ENCODE data around the gene CFAP210.

Gene CFAP210, protein sequence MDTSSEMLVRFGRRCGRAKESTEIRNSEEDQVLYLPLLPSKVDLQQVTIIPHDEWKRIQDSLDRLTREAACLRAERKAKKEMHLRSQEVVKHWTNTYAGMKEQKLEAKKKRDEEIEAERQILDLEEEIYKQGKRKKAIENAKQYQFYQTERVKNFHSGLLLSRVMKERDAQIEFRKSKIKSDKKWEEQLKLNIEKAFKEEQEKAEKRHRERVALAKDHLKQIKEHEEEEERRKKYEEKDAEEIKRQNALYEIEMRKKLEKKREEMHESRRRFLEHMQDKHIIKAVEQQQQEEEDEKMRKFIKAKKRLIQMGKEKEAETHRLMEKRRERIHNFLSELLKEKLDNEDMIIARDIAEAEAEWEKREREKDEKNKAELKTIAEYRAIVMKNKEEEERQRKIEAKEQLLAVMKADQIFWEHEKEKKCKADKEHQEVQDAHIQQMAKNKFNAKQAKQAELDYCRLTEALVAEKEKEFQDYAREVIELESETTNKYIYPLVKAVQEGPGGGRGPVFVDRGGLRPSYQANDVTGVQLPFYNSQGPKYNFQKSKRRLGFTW

DNA sequence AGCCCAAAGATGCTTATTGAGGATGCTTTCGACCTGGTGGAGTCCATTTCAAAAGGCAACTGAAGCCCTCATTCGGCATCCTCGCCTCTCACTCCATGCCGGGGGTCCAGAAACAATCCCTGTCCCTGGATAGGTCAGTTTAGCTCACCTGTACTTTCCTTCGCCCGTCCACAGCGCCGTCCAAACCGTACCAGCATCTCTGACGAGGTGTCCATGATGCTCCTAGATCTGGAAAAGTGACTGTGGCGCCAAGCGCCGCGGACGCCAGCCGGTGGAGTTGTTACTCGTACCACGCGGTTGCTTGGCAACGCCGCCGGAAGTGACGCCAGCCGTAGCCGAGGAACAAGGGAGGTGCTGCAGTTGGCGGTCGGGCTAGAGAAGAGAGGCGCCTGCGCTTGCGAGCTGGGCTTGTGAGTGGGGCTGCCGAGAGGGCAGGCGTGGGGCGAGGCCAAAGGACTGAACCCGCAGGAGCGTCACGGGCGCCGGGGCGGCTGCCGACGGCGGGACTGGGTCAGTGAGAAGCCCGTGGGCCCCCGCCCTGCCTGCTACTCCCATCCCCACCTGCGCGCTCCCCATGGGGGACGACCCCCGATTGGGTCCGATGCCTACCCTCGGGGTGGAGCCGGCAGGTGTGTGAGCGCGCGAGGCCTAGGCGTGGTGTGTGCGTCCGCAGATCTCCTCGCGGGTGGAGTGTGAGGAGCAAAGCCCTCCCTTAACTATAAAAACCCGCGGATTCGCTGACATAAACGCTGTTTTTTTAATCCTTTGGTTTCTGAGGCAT is at the start of gene CFAP210, which contains the start of gene PHOSPHO2:
Gene CFAP210 (minus strand): TSS at position 293 of the 781 bp plus-strand sequence. CDS start 78 bp downstream, at position 215.
Gene PHOSPHO2 (plus strand): TSS at position 357 of the 781 bp plus-strand sequence. CDS start 6,503 bp downstream, outside the sequence.
- peak; percentile 97 to 98 for DNase-seq (ENCODE audit: low read depth in 1 of 2, low spot score in 1 of 2)

DNA sequence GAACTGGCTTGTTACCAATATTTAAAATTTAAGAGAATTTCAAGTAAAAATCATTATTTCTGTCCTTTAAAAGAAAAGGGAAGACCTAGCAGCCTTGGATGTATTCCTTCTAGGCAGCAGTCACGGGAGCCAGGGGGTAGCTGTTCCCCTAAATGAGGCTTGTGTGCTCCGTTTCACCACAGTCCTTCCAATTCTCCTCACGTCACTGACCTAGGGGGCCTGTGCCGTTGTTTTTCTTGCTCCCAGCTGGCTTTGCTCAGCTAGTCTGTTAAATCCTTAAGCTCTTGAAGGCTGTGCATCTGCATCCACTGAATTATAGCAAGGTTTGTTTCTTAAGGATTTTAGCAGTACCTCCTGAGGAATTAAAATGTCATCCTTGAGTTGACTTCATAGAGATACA is 49.3 kb upstream of the CFAP210 start:
- no peak for DNase-seq (ENCODE audit: low read depth in 1 of 2, low spot score in 1 of 2)

DNA sequence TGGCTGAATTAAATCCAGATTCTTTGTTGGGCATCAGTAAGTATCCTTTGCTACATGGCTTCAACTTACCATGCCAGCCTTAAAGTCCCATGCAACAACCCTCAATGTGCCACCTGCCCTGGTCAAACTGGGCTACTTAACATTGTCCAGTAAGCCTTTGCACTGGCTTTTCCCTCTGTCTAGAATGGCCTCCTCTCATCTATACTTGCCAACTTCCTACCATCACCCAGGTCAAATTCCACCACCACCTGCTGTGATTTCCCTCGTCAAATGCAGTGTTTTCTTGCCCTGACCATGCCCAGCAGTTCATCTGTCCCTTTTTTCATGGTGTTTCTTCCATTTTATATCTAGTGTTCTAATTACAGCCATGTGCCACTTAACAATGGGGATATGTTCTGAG is 45.1 kb upstream of the CFAP210 start:
- no peak for DNase-seq (ENCODE audit: low read depth in 1 of 2, low spot score in 1 of 2)

DNA sequence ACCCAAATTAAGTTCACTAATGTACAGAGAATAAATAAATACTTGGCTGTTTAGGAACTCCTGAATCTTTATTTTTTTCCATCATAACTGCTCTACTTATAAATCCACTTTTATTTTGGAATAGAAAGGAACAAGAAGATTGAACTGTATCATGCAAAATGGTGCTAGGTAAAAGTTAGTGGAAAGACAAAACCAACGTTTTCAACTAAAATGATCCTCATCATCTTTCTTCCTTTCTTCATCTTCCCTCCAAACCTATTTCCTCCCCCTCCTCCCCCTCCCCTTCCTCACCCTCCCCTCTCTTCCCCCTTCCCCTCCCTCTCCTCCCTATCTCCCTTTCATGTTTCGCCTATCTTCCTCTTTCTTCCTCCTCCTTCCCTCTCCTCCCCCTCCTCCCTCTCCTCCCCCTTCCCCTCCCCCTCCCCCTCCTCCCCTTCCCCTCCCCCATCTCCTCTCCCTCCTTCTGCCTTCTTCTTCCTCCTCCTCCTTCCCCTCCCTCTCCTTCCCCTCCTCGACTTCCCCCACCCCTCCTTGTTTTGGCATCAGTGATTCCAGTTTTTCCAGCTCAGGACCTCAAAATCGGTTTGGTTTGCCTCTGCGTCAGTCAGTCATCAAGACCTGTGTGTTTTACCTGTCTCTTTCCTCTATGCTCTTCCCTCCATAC is 44.5 kb upstream of the CFAP210 start:
- no peak for DNase-seq (ENCODE audit: low read depth in 1 of 2, low spot score in 1 of 2)

DNA sequence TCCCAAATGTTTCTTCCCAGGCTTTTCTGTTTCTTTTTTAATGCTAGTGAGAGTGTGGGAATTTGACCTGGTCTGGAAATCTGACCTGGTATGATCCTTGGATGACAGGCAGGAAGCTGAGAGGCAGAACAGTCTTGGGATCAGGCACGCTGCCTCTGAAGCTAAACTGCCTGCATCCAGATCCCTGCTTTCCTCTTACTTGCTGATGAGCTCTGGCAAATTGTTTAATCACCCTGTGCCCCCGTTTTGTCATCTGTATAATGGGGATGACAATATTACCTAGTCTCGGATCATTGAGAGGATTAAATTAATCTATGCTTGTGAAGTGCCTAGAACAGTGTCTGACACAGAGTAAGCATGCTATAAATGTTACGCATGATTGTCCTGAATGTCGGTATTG is 42.7 kb upstream of the CFAP210 start:
- DNase-seq (ENCODE audit: low read depth in 1 of 2, low spot score in 1 of 2), result no peak

DNA sequence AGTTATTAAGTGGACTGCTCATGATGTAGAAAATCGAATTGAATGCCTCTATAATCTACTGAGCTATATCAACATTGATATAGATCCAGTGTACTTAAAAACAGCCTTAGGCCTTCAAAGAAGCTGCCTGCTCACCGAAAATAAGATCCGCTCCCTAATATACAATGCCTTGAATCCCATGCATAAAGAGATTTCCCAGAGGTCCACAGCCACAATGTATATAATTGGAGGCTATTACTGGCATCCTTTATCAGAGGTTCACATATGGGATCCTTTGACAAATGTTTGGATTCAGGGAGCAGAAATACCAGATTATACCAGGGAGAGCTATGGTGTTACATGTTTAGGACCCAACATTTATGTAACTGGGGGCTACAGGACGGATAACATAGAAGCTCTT is 41.4 kb upstream of the CFAP210 start:
- DNase-seq (ENCODE audit: low read depth in 1 of 2, low spot score in 1 of 2), result no peak

DNA sequence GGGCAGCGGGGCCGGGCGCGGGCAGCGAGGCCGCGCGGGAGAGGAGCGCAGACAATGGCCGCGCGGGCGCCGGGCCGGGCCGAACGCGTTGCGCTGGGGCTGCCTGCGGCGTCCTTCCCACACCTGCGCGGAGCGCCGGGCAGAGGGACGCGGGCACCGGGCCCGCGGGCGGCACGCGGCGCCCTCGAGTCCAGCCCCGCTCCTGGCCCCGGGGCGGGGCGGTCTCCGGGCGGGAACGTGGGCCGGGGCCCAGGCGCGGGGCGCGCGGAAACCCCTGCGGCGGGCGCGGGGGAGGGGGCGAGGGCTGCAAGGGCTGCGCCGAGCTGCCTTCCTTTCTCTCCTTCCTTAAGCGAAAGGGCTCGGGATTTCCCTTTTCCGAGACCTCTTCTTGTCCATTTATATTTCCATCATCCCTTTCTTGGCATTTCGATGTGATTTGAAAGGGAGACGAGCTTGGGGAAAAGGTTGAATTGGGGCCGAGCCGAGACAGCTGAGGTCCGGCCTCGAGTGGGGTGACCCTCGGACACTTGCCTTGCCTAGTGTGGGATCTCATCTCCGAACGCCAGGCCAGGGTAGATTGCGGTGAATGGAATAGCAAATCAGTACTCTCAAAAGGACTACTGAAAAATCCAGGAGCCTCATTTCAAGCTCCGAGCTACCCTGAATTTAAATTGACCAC is 40.1 kb upstream of the CFAP210 start:
- DNase-seq (ENCODE audit: low read depth in 1 of 2, low spot score in 1 of 2), result no peak

DNA sequence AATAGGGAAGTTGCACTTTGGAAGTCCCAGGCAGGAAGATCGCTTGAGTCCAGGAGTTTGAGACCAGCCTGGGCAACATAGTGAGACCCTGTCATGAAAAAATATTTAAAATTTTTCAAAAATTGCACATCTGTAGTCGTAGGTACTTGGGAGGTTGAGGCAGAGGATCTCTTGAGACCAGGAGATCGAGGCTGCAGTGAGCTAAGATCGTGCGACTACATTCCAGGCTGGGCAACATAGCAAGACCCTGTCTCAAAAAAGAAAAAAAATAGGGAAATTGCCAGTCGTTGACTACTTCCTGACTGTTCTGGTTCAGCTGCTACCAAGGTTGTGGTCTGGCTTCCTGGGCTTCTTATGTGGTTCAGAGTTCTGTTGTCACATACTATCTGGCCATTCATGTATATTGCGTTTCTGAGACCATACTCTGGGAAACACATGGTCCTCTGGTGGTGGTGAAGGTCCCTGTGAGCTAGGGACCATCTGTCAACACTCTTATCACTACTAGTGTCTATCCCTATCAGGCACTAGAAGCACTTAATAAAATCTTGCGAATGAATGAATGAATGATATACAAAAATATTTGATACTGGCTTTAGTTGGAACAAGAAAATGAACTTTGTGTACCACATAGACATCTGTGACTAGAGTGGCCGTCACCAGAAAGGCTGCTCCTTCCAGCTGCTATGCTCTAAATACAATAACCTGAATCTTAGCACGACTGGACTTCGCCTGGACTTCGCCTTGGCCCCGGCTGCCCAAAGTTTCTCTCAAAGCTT is 38.6 kb upstream of the CFAP210 start:
- DNase-seq (ENCODE audit: low read depth in 1 of 2, low spot score in 1 of 2), result no peak

DNA sequence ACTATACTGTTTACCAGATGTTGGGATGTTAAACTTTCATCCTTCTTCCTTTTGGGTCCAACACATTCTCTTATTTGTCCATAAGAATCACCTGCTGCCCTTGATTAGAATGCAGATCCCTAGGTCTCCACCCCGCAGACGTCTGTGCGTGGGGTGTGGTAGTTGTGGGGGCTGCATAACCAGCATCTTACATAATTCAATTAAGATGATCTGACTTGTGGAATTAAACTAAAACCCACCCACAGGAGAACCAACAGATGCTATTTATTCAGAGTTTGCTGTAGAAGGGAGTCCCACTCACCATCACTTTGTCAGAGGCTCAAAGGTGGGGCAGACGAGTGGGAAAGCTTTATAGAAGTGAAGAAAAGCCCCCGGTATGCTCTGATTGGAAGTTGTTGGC is 37.9 kb upstream of the CFAP210 start:
- no peak for DNase-seq (ENCODE audit: low read depth in 1 of 2, low spot score in 1 of 2)

DNA sequence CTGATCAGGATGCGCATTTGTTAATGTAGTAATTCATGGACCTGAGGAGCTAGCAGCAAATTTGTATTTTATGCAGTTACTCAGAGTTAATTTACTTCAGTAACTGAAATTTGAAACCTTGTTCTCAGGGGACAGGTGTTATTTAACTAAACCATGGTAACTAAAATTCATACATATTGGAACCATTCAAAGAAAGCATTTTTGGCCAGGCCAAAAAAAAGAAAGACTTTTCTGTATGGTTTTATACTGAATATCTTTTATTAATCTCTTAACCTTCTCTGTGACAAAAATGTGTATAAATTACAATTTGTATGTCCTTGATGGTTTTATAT is 35.0 kb upstream of the CFAP210 start:
- no peak for DNase-seq (ENCODE audit: low read depth in 1 of 2, low spot score in 1 of 2)

DNA sequence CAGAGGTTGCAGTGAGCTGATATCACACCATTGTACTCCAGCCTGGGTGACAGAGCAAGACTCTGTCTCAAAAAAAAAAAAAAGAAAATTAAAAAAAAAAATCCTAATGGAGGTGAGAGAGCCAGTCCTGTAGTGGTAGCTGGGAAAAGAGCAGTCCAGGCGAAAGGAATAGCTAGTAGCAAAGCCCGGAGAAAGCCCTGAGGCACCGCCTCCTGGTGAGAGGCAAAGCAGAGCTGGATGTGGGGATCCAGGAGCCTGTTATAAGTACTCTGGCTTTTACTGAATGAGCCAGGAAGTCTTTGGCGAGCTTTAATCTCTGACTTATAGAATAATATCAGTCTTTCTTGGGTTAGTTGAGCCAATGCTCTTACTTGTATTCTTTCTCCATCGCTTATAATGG is 32.9 kb upstream of the CFAP210 start:
- no peak for DNase-seq (ENCODE audit: low read depth in 1 of 2, low spot score in 1 of 2)

DNA sequence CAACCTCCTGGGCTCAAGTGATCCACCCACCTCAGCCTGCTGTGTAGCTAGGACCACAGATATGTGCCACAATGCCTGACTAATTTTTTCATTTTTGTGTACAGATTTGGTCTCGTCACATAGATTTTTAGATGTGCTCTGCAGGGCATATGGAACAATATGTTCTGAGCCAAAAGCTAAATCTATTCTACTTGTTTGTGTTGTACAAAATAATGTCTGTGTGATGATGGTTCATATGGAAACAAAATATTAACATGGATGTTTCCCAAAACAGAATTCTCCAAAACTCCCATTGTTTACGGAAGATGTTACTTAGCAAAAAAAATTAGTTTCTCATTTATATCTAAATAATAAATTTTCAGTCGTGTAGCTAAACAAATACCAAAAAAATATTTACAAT is 26.8 kb upstream of the CFAP210 start:
- no peak for DNase-seq (ENCODE audit: low read depth in 1 of 2, low spot score in 1 of 2)

DNA sequence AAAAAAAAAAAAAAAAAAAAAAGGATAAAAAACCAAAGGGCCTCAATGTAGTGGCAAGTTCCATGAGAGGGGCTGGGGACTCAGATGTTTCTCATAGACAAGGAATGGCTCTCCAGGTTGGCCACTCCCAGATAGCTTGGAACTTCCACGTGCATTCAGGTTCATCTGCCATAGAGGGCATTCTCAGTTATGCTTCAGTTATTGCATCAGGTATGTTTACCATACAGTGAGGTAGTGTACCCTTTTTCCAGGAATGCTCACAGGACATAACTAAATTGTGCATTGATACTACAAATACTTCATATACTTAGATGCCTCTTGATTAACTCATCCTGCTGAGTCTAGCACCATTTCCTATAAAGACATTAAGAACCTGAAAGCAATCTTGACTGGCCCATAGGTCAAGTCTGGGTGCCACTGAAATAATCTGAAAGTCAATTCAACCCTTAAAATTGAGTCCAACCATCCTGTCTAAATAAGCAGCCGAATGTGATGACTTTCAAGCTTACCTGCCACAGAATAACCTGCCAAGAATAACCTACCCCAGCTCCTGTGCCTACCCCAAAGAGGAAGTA is 24.8 kb upstream of the CFAP210 start:
- DNase-seq (ENCODE audit: low read depth in 1 of 2, low spot score in 1 of 2), result no peak

DNA sequence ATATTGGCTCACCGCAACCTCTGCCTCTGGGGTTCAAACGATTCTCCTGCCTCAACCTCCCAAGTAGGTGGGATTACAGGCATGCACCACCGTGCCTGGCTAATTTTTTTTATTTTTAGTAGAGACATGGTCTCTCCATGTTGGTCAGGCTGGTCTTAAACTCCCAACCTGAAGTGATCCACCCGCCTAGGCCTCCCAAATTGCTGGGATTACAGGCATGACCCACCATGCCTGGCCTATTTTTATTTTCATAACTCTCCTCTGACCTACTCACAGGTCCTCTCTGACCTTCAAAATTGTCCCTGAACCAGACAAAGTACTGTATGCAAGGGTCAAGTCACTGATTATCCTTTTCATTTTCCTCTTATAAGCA is 23.5 kb upstream of the CFAP210 start:
- no peak for DNase-seq (ENCODE audit: low read depth in 1 of 2, low spot score in 1 of 2)

DNA sequence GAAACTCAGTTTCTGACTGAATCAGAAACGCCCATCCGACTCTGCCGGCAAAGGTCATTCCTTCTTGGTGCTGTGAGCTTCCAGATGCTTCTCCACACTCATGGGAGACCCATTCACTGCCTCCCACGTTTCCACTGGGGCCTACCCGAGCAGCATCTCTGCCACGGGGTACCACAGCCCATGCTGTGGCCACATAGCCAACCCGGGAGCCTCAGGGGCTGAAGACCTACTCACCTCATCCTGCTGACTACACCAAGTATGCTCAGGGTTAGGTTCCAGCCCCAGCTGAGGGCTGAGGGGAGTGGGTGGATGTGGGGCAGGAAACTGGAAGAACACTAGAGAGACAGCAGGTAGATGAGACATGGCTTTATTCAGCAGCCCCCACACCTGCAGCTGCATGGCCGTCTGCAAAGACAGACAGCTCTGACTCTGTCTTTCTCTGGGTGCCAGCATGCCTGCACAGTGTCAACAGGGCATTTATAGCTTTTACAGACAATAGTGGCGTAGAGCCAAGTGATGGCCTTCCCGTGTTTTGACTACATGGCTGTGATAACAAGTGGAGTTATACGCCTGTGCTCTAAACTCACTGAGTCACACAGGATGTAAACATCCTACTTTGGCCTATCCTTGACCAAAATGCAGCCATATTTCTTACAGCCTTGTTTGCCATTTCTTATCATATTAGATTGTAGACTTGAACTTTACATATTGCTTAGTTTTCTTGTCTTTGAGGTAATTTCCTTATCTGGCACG is 22.9 kb upstream of the CFAP210 start:
- DNase-seq (ENCODE audit: low read depth in 1 of 2, low spot score in 1 of 2), result no peak

DNA sequence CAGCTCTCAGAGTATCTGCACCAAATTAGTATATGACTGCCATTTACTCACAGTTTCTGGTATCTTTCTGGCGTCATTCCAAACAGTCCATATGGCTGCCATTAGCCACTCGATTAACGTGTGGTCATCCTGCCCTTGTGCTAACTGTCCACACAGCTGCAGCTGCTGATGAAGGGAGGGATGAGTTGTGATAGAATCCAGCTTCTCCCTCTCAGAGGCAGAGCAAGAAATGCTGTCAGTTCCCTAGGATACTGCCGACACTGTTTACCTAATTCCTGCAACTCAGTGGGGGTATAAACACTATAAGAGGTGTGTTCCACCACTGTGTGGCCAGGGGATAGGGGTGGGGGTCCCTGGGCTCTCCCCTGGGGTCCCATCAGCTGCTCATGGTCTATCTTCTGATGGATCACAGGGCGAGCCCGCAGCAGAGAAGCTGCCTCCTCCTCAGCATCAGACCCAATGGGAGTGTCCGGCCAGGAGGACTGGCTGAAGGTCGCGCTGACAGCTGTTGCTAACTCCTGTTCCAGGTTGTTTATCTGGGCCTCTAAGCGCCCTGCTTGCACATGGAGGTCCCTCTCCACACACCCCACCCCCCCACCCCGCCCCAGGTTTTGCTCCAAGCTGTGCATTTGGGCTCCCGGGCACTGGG is 22.2 kb upstream of the CFAP210 start:
- DNase-seq (ENCODE audit: low read depth in 1 of 2, low spot score in 1 of 2), result no peak

DNA sequence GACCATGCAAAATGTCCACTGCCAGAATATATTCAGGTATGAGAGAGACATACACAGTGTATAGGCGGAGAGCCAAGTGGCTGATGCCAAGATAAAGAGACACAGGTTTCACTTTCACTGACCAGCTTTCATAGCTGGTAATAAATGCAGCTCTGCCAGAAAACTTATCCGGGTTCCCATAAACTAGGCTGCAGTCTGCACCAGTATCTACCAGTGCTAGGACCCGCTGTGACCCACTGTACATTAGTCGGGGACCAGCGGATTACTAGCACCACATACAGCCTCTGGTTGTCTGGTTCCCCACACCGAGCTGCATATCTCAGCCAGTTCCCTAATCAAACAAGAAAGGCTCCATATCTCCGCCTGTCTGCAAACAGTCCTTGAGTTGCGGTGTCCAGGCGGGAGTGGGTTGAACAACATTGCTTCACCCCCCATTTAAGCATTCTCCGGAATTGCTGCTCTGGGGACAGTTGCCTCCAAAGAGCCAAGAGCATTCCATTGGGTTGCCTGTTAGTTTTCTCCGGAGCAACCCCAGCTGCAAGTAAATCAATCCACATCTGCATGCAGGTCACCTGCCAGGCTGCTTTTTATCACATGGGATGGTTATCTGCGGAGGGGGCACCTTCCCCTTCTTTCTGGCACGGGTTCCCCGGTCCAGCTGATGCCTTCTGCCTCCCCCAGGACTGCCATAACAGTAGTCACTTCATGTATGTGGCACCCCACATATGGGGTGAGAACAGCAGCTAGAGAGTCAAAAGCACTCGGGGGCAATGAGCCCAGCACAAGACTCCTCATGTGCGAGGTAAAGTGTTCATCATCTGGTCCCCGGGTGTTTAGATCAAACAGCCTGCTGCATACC is 21.4 kb upstream of the CFAP210 start:
- DNase-seq (ENCODE audit: low read depth in 1 of 2, low spot score in 1 of 2), result no peak

DNA sequence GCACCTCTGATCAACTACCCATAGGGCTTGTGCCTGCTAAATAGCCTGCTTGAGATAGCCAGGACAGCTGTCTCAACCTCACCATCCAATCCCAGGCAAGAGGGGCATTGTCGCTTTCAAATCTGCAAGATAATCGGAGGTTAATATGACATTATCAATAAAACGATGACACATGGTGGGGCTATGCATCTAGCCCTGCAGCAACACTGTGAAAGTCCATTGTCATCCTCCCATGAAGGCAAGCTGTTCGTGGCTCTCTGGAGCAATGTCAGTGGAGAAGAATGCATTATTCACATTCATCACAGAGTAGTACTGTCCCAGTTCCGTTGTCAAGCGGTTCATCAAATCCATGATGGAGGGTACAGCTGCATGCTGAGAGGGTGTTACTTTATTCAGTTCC is 20.5 kb upstream of the CFAP210 start:
- no peak for DNase-seq (ENCODE audit: low read depth in 1 of 2, low spot score in 1 of 2)

Measured in activated CD4-positive, alpha-beta T cell treated with anti-CD3 and anti-CD28 coated beads, Interleukin-2, amount 50 U/mL, for 24 hours (primary cell).